Subcutaneous adipose tissue (tissue), 4 donors: Measurements from ENCODE around the gene TROAP. TPM values are rescaled to one million over a fixed set of nuclear protein-coding genes. Genes with fewer than 3 reads are reported as not detected.

Experiments
- total RNA-seq, 4 donors: library from RNA; depleted of rRNA; stranded (reverse); fragments of >200 nt; gene quantifications; one replicate each; pipeline ENCODE4 v1.1.0, GENCODE V29; 2016

The TROAP gene
- total RNA-seq, 4 donors from 2014 or later, result 0.16 to 2.0 (median 0.88) TPM; not detected in 1

Other genes starting within 250 kb of the TROAP start
- 1 to 10 TPM in 1 of 4 donors, under 1 TPM in 3; 0.34 to 1.9 (median 0.46) TPM for gene DHH, start 228.5 kb upstream of the TROAP start, total RNA-seq
- gene LMBR1L, start 212.4 kb upstream of the TROAP start, total RNA-seq, result 10 to 100 TPM; 25.6 to 94.2 (median 54.5) TPM
- gene TUBA1B, start 191.9 kb upstream of the TROAP start, total RNA-seq, result 100 to 1,000 TPM; 246 to 719 (median 447) TPM
- gene TUBA1A, start 134.2 kb upstream of the TROAP start, total RNA-seq, result 100 to 1,000 TPM in 3 of 4 donors, 10 to 100 TPM in 1; 51.6 to 213 (median 132) TPM
- gene TUBA1C, start 58.2 kb upstream of the TROAP start, total RNA-seq, result 100 to 1,000 TPM in 2 of 4 donors, 10 to 100 TPM in 2; 65.9 to 177 (median 107) TPM
- under 1 TPM in 2 of 4 donors, not detected in 2; 0.19 to 0.88 TPM for gene PRPH, start 28.1 kb upstream of the TROAP start, total RNA-seq
- not detected for gene C1QL4, start 13.9 kb downstream of the TROAP start, total RNA-seq
- 1 to 10 TPM in 1 of 4 donors, not detected in 3; 1.8 TPM for gene DNAJC22, start 23.6 kb downstream of the TROAP start, total RNA-seq
- gene SPATS2, start 44.2 kb downstream of the TROAP start, total RNA-seq, result 10 to 100 TPM; 10.1 to 19.5 (median 12.3) TPM
- gene KCNH3, start 215.8 kb downstream of the TROAP start, total RNA-seq, result not detected
- 10 to 100 TPM; 28.7 to 36.1 (median 32.5) TPM for gene MCRS1, start 244.9 kb downstream of the TROAP start, total RNA-seq